WTC11 (cell line): ENCODE data around the gene ADAM17. TPM values are rescaled to one million over a fixed set of nuclear protein-coding genes. Genes with fewer than 3 reads are reported as not detected.

ENCODE experiments used
- AR ChIP-seq: fragments of 250-450 bp; sonication (Bioruptor Pico); IDR thresholded peaks from 2 replicates; pipeline ENCODE4 v1.9.0; 2021; ENCODE audit warnings: mild to moderate bottlenecking
- ATF1 ChIP-seq: sonication (generic); formaldehyde crosslinking; IDR thresholded peaks from 2 replicates; pipeline ENCODE4 v1.8.1; 2023; ENCODE audit warnings: mild to moderate bottlenecking, moderate library complexity, missing genetic modification reagents
- ATF2 ChIP-seq: sonication (generic); formaldehyde crosslinking; IDR thresholded peaks from 2 replicates; pipeline ENCODE4 v1.8.1; 2022; ENCODE audit warnings: low read depth, missing genetic modification reagents, borderline replicate concordance
- CREB1 ChIP-seq: sonication (generic); formaldehyde crosslinking; IDR thresholded peaks from 2 replicates; pipeline ENCODE4 v1.8.0; 2023; ENCODE audit warnings: mild to moderate bottlenecking, missing genetic modification reagents
- CREM ChIP-seq: sonication (generic); formaldehyde crosslinking; IDR thresholded peaks from 2 replicates; pipeline ENCODE4 v1.8.1; 2022; ENCODE audit warnings: mild to moderate bottlenecking, missing genetic modification reagents, moderate library complexity
- CTCF ChIP-seq: fragments of 200-600 bp; IDR thresholded peaks from 2 replicates; pipeline ENCODE4 v1.8.0; 2022; ENCODE audit warnings: antibody characterized with exemption
- E2F1 ChIP-seq: sonication (generic); formaldehyde crosslinking; IDR thresholded peaks from 2 replicates; pipeline ENCODE4 v1.8.0; 2022; ENCODE audit warnings: mild to moderate bottlenecking, missing genetic modification reagents
- ELF4 ChIP-seq: sonication (generic); formaldehyde crosslinking; IDR thresholded peaks from 2 replicates; pipeline ENCODE4 v1.8.1; 2022; ENCODE audit warnings: low read depth, mild to moderate bottlenecking, moderate library complexity, missing genetic modification reagents
- ETV6 ChIP-seq: sonication (generic); formaldehyde crosslinking; IDR thresholded peaks from 2 replicates; pipeline ENCODE4 v1.8.1; 2022; ENCODE audit warnings: mild to moderate bottlenecking, missing genetic modification reagents
- FOXJ3 ChIP-seq: sonication (generic); formaldehyde crosslinking; IDR thresholded peaks from 2 replicates; pipeline ENCODE4 v1.9.0; 2021; ENCODE audit warnings: missing genetic modification reagents, mild to moderate bottlenecking, borderline replicate concordance
- FOXK1 ChIP-seq: sonication (generic); formaldehyde crosslinking; IDR thresholded peaks from 2 replicates; pipeline ENCODE4 v1.8.0; 2022; ENCODE audit warnings: mild to moderate bottlenecking, moderate library complexity, missing genetic modification reagents
- HMGA2 ChIP-seq: fragments of 250-450 bp; sonication (Bioruptor Pico); IDR thresholded peaks from 2 replicates; pipeline ENCODE4 v1.4.0; 2021; ENCODE audit warnings: mild to moderate bottlenecking, moderate library complexity
- HMGXB4 ChIP-seq: sonication (generic); formaldehyde crosslinking; IDR thresholded peaks from 2 replicates; pipeline ENCODE4 v1.8.1; 2023; ENCODE audit warnings: mild to moderate bottlenecking, moderate library complexity, missing genetic modification reagents
- IRF1 ChIP-seq: sonication (generic); formaldehyde crosslinking; IDR thresholded peaks from 2 replicates; pipeline ENCODE4 v1.8.0; 2023; ENCODE audit warnings: missing genetic modification reagents
- IRF2 ChIP-seq: sonication (generic); formaldehyde crosslinking; IDR thresholded peaks from 2 replicates; pipeline ENCODE4 v1.8.0; 2022; ENCODE audit warnings: low read depth, missing genetic modification reagents, borderline replicate concordance
- MAX ChIP-seq: sonication (generic); formaldehyde crosslinking; IDR thresholded peaks from 2 replicates; pipeline ENCODE4 v1.8.0; 2022; ENCODE audit warnings: mild to moderate bottlenecking, missing genetic modification reagents
- MXD4 ChIP-seq: fragments of 250-450 bp; sonication (Bioruptor Pico); IDR thresholded peaks from 2 replicates; pipeline ENCODE4 v1.8.0; 2021; ENCODE audit warnings: mild to moderate bottlenecking, moderate library complexity, borderline replicate concordance
- NFE2L1 ChIP-seq: sonication (generic); formaldehyde crosslinking; IDR thresholded peaks from 2 replicates; pipeline ENCODE4 v1.8.1; 2023; ENCODE audit warnings: missing genetic modification reagents
- SP1 ChIP-seq: sonication (generic); formaldehyde crosslinking; conservative IDR thresholded peaks from 2 replicates; pipeline ENCODE4 v1.8.1; 2022; ENCODE audit warnings: missing genetic modification reagents
- TEAD4 ChIP-seq: sonication (generic); formaldehyde crosslinking; IDR thresholded peaks from 2 replicates; pipeline ENCODE4 v1.8.0; 2022; ENCODE audit warnings: mild to moderate bottlenecking, missing genetic modification reagents
- ZMAT4 ChIP-seq: fragments of 250-450 bp; sonication (Bioruptor Pico); IDR thresholded peaks from 2 replicates; pipeline ENCODE4 v1.9.0; 2021; ENCODE audit warnings: mild to moderate bottlenecking
- ZNF232 ChIP-seq: sonication (generic); formaldehyde crosslinking; IDR thresholded peaks from 2 replicates; pipeline ENCODE4 v1.8.0; 2022; ENCODE audit warnings: mild to moderate bottlenecking, missing genetic modification reagents
- ZNF416 ChIP-seq: fragments of 250-450 bp; sonication (Bioruptor Pico); IDR thresholded peaks from 2 replicates; pipeline ENCODE4 v1.9.0; 2021; ENCODE audit warnings: mild to moderate bottlenecking, inconsistent platforms
- ZNF423 ChIP-seq: fragments of 250-450 bp; sonication (Bioruptor Pico); IDR thresholded peaks from 2 replicates; pipeline ENCODE4 v2.1.2; 2022; ENCODE audit warnings: mild to moderate bottlenecking, moderate library complexity
- ZNF512 ChIP-seq: sonication (generic); formaldehyde crosslinking; IDR thresholded peaks from 2 replicates; pipeline ENCODE4 v1.8.1; 2022; ENCODE audit warnings: missing genetic modification reagents, borderline replicate concordance
- ZSCAN18 ChIP-seq: fragments of 250-450 bp; sonication (Bioruptor Pico); IDR thresholded peaks from 2 replicates; pipeline ENCODE4 v2.1.2; 2022; ENCODE audit warnings: mild to moderate bottlenecking, moderate library complexity
- total RNA-seq: library from RNA; stranded (reverse); gene quantifications from 3 replicates; pipeline ENCODE4 v1.2.3, GENCODE V29; 2021

Gene ADAM17
- total RNA-seq, 1 experiment from 2014 or later, result 25.9 TPM

GRCh38 chr2:9474361-9475057 is 81.1 kb downstream of the ADAM17 start, which contains the start of gene IAH1 (continued):
- TF ChIP-seq FOXK1 (CRISPR knock-in tag) (no peak), CREM (CRISPR knock-in tag) (peak; percentile 43; the same call in 1 of the 2 replicates), MXD4 (CRISPR knock-in tag) (no peak), CREB1 (CRISPR knock-in tag) (no peak), HMGA2 (CRISPR knock-in tag) (no peak), ETV6 (CRISPR knock-in tag) (peak; percentile 10), ZNF423 (CRISPR knock-in tag) (no peak), E2F1 (CRISPR knock-in tag) (no peak), ZNF416 (no peak), SP1 (no peak), ATF1 (CRISPR knock-in tag) (0 out of 2 replicates have a peak, but pooled peaks have one; percentile 6), NFE2L1 (CRISPR knock-in tag) (no peak), AR (CRISPR knock-in tag) (no peak), ZSCAN18 (CRISPR knock-in tag) (no peak), MAX (CRISPR knock-in tag) (no peak), ZNF232 (no peak), TEAD4 (CRISPR knock-in tag) (no peak), IRF1 (CRISPR knock-in tag) (no peak), ZMAT4 (CRISPR knock-in tag) (no peak), ATF2 (no peak), HMGXB4 (CRISPR knock-in tag) (peak; percentile 93), ZNF512 (CRISPR knock-in tag) (no peak), CTCF (no peak), ELF4 (CRISPR knock-in tag) (0 out of 2 replicates have a peak, but pooled peaks have one; percentile 64), FOXJ3 (CRISPR knock-in tag) (no peak), IRF2 (no peak)
